H9 (cell line): ENCODE data around the gene BRAT1. TPM values are rescaled to one million over a fixed set of nuclear protein-coding genes. Genes with fewer than 3 reads are reported as not detected.

Source experiments
- DNase-seq: peaks from one replicate; pipeline ENCODE4 v3.0.0-alpha.2; 2017
- H2AFZ ChIP-seq: one replicate; pipeline ENCODE4 v1.6.1; 2013; ENCODE audit warnings: mild to moderate bottlenecking, low read length, control low read depth, moderate library complexity
- H2AK5ac ChIP-seq: 2 replicates; pipeline ENCODE4 v1.6.1; 2013; ENCODE audit warnings: low read length, control low read depth, mixed read lengths; ENCODE audit not compliant: insufficient read length
- H2BK120ac ChIP-seq: one replicate; pipeline ENCODE4 v1.6.1; 2013; ENCODE audit warnings: low read depth, mild to moderate bottlenecking, low read length, control low read depth, inconsistent platforms; ENCODE audit not compliant: poor library complexity, severe bottlenecking
- H2BK12ac ChIP-seq: 2 replicates; pipeline ENCODE4 v1.6.1; 2013; ENCODE audit warnings: low read length, control low read depth, mixed read lengths, low read depth; ENCODE audit not compliant: insufficient read length
- H2BK15ac ChIP-seq: 2 replicates; pipeline ENCODE4 v1.6.1; 2013; ENCODE audit warnings: low read depth, low read length, control low read depth
- H2BK20ac ChIP-seq: one replicate; pipeline ENCODE4 v1.6.1; 2013; ENCODE audit warnings: low read depth, mild to moderate bottlenecking, low read length, control low read depth, inconsistent platforms; ENCODE audit not compliant: poor library complexity, severe bottlenecking
- H2BK5ac ChIP-seq: 2 replicates; pipeline ENCODE4 v1.6.1; 2013; ENCODE audit warnings: low read length, control low read depth, mixed read lengths; ENCODE audit not compliant: insufficient read length
- H3K14ac ChIP-seq: 2 replicates; pipeline ENCODE4 v1.6.1; 2013; ENCODE audit warnings: low read length, control low read depth; ENCODE audit not compliant: insufficient read depth
- H3K18ac ChIP-seq: 2 replicates; pipeline ENCODE4 v1.6.1; 2013; ENCODE audit warnings: low read depth, mild to moderate bottlenecking, mixed read lengths, low read length, control low read depth; ENCODE audit not compliant: insufficient read length
- H3K23ac ChIP-seq: 2 replicates; pipeline ENCODE4 v1.6.1; 2013; ENCODE audit warnings: low read length, control low read depth, mixed read lengths, low read depth; ENCODE audit not compliant: insufficient read length
- H3K23me2 ChIP-seq: 2 replicates; pipeline ENCODE4 v1.6.1; 2013; ENCODE audit warnings: low read depth, mild to moderate bottlenecking, mixed read lengths, low read length, control low read depth; ENCODE audit not compliant: insufficient read length, poor library complexity, severe bottlenecking
- H3K27ac ChIP-seq: 2 replicates; pipeline ENCODE4 v1.5.1; 2013; ENCODE audit warnings: low read length, control low read depth, mixed read lengths, low read depth; ENCODE audit not compliant: insufficient read length
- H3K27me3 ChIP-seq: 2 replicates; pipeline ENCODE4 v1.6.1; 2013; ENCODE audit warnings: low read length, control low read depth, inconsistent platforms; ENCODE audit not compliant: insufficient read depth
- H3K4ac ChIP-seq: 2 replicates; pipeline ENCODE4 v1.6.1; 2013; ENCODE audit warnings: low read depth, mild to moderate bottlenecking, control low read depth, inconsistent platforms, low read length, moderate library complexity
- H3K4me1 ChIP-seq: 2 replicates; pipeline ENCODE4 v1.6.1; 2013; ENCODE audit warnings: low read length, control low read depth, inconsistent platforms; ENCODE audit not compliant: insufficient read depth
- H3K4me2 ChIP-seq: 2 replicates; pipeline ENCODE4 v1.6.1; 2013; ENCODE audit warnings: low read length, control low read depth, mixed read lengths; ENCODE audit not compliant: insufficient read length, insufficient read depth
- H3K56ac ChIP-seq: 2 replicates; pipeline ENCODE4 v1.6.1; 2013; ENCODE audit warnings: low read depth, mild to moderate bottlenecking, mixed read lengths, low read length, control low read depth; ENCODE audit not compliant: insufficient read length
- H3K79me1 ChIP-seq: 2 replicates; pipeline ENCODE4 v1.6.1; 2013; ENCODE audit warnings: low read depth, mild to moderate bottlenecking, moderate library complexity, low read length, control low read depth, inconsistent platforms; ENCODE audit not compliant: insufficient read depth, poor library complexity, severe bottlenecking
- H3K79me2 ChIP-seq: 2 replicates; pipeline ENCODE4 v1.6.1; 2013; ENCODE audit warnings: low read length, control low read depth, inconsistent platforms; ENCODE audit not compliant: insufficient read depth
- H3K9ac ChIP-seq: 2 replicates; pipeline ENCODE4 v1.6.1; 2013; ENCODE audit warnings: low read length, control low read depth, mixed read lengths; ENCODE audit not compliant: insufficient read length; ENCODE audit errors: extremely low read depth
- H3K9me3 ChIP-seq: one replicate; pipeline ENCODE4 v1.6.1; 2013; ENCODE audit warnings: low read depth, low read length, inconsistent platforms; ENCODE audit not compliant: control insufficient read depth
- H3T11ph ChIP-seq: one replicate; pipeline ENCODE4 v1.6.1; 2013; ENCODE audit warnings: mild to moderate bottlenecking, low read length, control low read depth, inconsistent platforms
- H4K20me1 ChIP-seq: one replicate; pipeline ENCODE4 v1.6.1; 2013; ENCODE audit not compliant: control insufficient read depth, insufficient read length, insufficient read depth
- H4K5ac ChIP-seq: 2 replicates; pipeline ENCODE4 v1.6.1; 2013; ENCODE audit warnings: low read depth, mild to moderate bottlenecking, mixed read lengths, low read length, control low read depth; ENCODE audit not compliant: insufficient read length
- H4K8ac ChIP-seq: replicated peaks from 2 replicates; pipeline ENCODE4 v1.6.1; 2013; ENCODE audit warnings: low read length, control low read depth, mixed read lengths, low read depth; ENCODE audit not compliant: insufficient read length
- H4K91ac ChIP-seq: 2 replicates; pipeline ENCODE4 v1.6.1; 2013; ENCODE audit warnings: low read depth, mild to moderate bottlenecking, moderate library complexity, mixed read lengths, low read length, control low read depth; ENCODE audit not compliant: insufficient read length
- H3K27ac Mint-ChIP-seq, 3 experiments: 2 replicates in 2 of 3; 3 replicates in 1 of 3; pipeline ENCODE4 v1.8.0; 2020 to 2021; ENCODE audit warnings: mixed read lengths in 3 of 3, mild to moderate bottlenecking in 1 of 3, moderate library complexity in 1 of 3
- H3K27me3 Mint-ChIP-seq: 2 replicates; pipeline ENCODE4 v1.8.0; 2021; ENCODE audit warnings: low read depth, mild to moderate bottlenecking, moderate library complexity, mixed read lengths
- H3K36me3 Mint-ChIP-seq, 3 experiments: 2 replicates in 2 of 3; 3 replicates in 1 of 3; pipeline ENCODE4 v1.8.0; 2020 to 2021; ENCODE audit warnings: low read depth in 3 of 3, mixed read lengths in 3 of 3; ENCODE audit not compliant: insufficient read depth in 1 of 3
- H3K4me1 Mint-ChIP-seq, 2 experiments: 2 replicates each; pipeline ENCODE4 v1.8.0; 2020; ENCODE audit warnings: mixed read lengths in 2 of 2
- H3K4me3 Mint-ChIP-seq, 2 experiments: 2 replicates in 1 of 2; 3 replicates in 1 of 2; pipeline ENCODE4 v1.8.0; 2020 to 2021; ENCODE audit warnings: mild to moderate bottlenecking in 2 of 2, mixed read lengths in 2 of 2, moderate library complexity in 1 of 2
- H3K9me3 Mint-ChIP-seq, 2 experiments: 2 replicates in 1 of 2; 3 replicates in 1 of 2; pipeline ENCODE4 v1.8.0; 2020; ENCODE audit warnings: mild to moderate bottlenecking in 2 of 2, mixed read lengths in 2 of 2, moderate library complexity in 1 of 2
- WGBS: extraction: QIAGEN DNeasy Blood & Tissue Kit; methylation state at CpG from one replicate; pipeline ENCODE4 v1.1.7; 2013; ENCODE audit warnings: missing lambda C conversion rate, low lambda C conversion rate, mixed read lengths; ENCODE audit not compliant: insufficient read length; ENCODE audit errors: extremely low coverage; 5-methylcytosine and 5-hydroxymethylcytosine counted together
- total RNA-seq: library from RNA; stranded (reverse); gene quantifications from 2 replicates; pipeline ENCODE4 v1.2.1, GENCODE V29; 2021
- TF ChIP-seq, protein P1 (sequence below): fragments of 200-600 bp; sonication (generic); conservative IDR thresholded peaks from 3 replicates; pipeline ENCODE4 v1.8.0; 2021; ENCODE audit warnings: antibody characterized with exemption, mild to moderate bottlenecking

The BRAT1 gene
- total RNA-seq, 1 experiment from 2014 or later: 41.2 TPM

DNA sequence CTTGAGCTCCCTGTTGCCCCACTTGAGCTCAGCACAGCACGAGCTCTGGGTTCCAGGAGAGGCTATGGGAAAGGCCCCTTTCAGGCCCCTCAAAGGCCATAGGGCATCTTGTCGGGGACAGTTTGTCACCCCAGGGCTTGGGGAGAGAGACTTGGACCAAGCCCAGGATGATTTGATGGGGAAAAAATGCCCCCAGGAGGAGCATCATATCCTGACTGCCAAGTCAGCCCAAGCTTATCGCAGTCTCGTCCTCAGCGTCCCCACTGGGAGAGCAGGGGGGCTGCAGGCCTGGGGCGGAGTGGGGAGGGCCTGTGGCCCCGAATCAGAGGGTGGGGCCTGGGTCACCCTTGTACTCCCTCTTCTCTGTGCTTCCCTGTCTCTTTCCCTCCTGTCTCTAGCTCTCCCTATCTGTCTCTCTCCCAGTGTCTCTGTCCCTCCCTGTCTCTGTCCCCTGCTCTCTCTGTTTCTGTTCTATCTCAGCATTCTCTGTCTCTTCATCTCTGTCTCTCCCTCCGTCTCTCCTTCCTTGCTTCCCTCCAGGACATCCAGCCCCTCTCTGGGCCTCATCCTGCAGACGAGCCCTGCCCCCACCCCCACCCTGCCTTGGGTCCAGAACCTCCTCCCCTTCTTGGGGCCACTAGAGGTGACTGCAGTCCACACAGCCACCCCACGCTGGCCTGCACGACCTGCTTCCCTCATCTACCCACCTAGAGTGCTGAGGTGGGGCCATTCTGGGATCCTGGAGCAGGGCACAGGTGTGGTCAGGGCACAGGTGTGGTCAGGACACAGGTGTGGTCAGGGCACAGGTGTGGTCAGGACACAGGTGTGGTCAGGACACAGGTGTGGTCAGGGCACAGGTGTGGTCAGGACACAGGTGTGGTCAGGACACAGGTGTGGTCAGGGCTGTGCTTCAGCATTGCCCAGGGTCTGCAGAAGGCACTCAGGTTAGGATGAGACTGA is 61.8 kb downstream of the BRAT1 start:
- peaks cover 24 to 40% of the 10 kb centered on the region in 2 experiments for H3K4me1 Mint-ChIP-seq
- H4K91ac ChIP-seq: no peak overlapping the region
- no peak overlapping the region; a peak in 1 of 5 replicates for H3K4me3 Mint-ChIP-seq
- H3K9ac ChIP-seq: no peak overlapping the region
- H3K4ac ChIP-seq: no peak overlapping the region
- no peaks in the 10 kb centered on the region for H3K27me3 ChIP-seq
- H3K27ac ChIP-seq: no peak overlapping the region
- no peak overlapping the region for H2AK5ac ChIP-seq
- no peaks in the 10 kb centered on the region for H3K4me1 ChIP-seq
- H3K4me2 ChIP-seq: no peak overlapping the region
- H3K56ac ChIP-seq: no peak overlapping the region
- DNase-seq: no peak
- H3K9me3 Mint-ChIP-seq: peaks cover 3 to 13% of the 10 kb centered on the region in 2 experiments; a peak in 3 of 5 replicates
- H3K14ac ChIP-seq: no peak overlapping the region
- TF ChIP-seq, protein P1, sequence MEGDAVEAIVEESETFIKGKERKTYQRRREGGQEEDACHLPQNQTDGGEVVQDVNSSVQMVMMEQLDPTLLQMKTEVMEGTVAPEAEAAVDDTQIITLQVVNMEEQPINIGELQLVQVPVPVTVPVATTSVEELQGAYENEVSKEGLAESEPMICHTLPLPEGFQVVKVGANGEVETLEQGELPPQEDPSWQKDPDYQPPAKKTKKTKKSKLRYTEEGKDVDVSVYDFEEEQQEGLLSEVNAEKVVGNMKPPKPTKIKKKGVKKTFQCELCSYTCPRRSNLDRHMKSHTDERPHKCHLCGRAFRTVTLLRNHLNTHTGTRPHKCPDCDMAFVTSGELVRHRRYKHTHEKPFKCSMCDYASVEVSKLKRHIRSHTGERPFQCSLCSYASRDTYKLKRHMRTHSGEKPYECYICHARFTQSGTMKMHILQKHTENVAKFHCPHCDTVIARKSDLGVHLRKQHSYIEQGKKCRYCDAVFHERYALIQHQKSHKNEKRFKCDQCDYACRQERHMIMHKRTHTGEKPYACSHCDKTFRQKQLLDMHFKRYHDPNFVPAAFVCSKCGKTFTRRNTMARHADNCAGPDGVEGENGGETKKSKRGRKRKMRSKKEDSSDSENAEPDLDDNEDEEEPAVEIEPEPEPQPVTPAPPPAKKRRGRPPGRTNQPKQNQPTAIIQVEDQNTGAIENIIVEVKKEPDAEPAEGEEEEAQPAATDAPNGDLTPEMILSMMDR: no peak
- H2AFZ ChIP-seq: no peak overlapping the region
- no CpG with 5 or more reads among the region's 11 CpGs for WGBS
- no peaks in the 10 kb centered on the region for H3K9me3 ChIP-seq
- H2BK5ac ChIP-seq: no peak overlapping the region
- H3K79me1 ChIP-seq: no peaks in the 10 kb centered on the region
- no peaks in the 10 kb centered on the region for H3K23me2 ChIP-seq
- peak overlapping the region in 1 of 3 experiments; percentile 46; a peak in 2 of 7 replicates for H3K27ac Mint-ChIP-seq
- H2BK12ac ChIP-seq: no peak overlapping the region
- no peak overlapping the region for H2BK15ac ChIP-seq
- no peak overlapping the region for H3K23ac ChIP-seq
- no peak overlapping the region for H4K5ac ChIP-seq
- H3T11ph ChIP-seq: no peak overlapping the region
- no peak overlapping the region for H2BK120ac ChIP-seq
- no peak overlapping the region for H3K18ac ChIP-seq
- H3K79me2 ChIP-seq: no peaks in the 10 kb centered on the region
- H2BK20ac ChIP-seq: no peak overlapping the region
- peaks cover 2% of the 10 kb centered on the region for H4K20me1 ChIP-seq
- no peak overlapping the region for H4K8ac ChIP-seq
- H3K36me3 Mint-ChIP-seq: no peaks in the 10 kb centered on the region; a peak in 2 of 7 replicates
- peaks cover 2% of the 10 kb centered on the region for H3K27me3 Mint-ChIP-seq
